CD4-positive, alpha-beta T cell treated with Interleukin-10 for 1 hour (primary cell): Measurements from ENCODE around the gene GRID2.
"Not testable (repeated sequence)": the region's sequence is repeated elsewhere in the genome, so short reads cannot be mapped to it uniquely, and the experiment has no call there.

Source experiments
- DNase-seq: peaks from one replicate; pipeline ENCODE4 v3.0.0-alpha.2; 2020

The GRID2 gene

DNA sequence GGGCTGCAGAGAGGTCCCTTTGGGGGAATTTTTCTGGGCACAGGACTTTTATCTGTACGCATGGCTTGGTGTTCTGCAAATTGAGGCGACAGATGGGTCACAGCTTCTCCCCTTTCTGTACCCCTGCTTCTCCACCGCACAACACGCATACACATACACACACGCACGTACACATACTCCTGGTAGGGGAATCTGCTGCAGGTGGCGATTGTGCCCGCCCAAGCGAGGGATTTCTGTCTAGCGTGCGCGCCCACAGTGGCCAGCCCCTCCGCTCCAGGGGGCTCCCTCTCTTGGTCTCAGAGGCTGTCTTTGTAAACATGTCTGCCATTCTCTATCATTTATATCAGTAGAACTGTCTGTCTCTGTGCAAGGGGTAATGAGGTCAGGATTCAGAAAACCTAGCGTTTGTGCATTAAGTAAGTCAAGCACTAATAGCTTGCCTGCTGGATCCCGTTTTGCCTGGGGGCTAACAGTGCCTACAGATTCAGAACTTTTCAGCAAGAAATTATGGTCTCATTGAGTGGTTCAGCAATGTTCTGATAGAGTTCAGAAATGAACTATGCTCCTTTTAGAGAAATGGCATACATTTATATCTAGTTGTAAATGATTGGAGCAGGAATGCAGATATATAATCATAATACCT, 2.2 kb downstream of the GRID2 start:
- DNase-seq = no peak

DNA sequence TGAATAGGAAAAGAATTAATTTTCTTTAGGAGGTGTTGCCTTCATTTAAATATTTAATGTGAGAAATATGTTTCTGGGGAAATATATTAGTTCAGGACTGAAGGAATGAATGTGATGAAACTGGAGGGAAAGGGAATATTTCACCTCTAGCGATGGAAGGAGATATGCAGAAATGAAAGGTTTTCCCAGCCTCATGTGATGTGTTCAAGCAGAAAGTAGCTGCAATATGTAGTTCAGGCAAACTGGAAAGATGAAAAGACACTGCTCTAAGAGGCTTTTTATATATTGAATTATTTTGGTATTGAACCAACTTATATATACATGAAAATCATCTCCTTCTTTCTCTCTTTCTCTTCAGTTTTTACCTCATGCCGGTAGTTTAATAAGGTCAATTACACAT, 3.4 kb downstream of the GRID2 start:
- no peak for DNase-seq

DNA sequence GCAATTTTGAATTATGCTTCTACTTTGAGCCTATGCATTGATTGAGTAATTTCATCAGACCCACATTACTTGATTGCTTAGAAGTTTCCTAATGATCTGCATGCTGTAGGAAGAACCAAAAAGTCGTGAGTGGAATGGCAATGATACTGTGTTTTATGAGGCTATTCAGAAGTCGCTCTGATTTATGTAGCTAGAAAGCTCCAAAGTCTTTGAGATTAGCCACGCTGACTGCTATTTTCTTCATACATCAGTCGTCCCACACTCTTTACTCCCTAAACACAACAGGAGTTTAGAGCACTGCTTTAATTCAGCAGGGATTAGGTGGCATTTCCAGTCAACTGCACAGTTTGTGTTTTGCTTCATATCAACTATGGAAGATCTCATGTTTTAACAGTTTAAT, 4.1 kb downstream of the GRID2 start:
- no peak for DNase-seq

DNA sequence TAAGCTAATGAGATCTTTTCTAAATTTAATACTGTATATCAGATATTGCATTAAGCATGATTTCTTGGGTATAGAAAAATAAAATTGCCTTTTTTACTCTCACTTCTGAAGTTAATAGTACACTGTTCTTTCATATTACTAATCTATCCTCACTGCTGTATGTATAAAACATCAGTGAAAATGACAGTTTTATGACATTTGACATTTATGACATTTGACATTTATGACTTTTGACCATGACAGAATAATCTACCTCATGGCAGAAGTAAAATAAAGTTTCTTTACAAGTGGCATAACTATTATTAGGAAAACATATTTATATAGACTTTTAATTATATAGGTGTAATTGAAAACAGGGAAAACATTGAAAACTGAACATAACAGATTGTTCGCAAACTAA, 13.3 kb downstream of the GRID2 start:
- no peak for DNase-seq

DNA sequence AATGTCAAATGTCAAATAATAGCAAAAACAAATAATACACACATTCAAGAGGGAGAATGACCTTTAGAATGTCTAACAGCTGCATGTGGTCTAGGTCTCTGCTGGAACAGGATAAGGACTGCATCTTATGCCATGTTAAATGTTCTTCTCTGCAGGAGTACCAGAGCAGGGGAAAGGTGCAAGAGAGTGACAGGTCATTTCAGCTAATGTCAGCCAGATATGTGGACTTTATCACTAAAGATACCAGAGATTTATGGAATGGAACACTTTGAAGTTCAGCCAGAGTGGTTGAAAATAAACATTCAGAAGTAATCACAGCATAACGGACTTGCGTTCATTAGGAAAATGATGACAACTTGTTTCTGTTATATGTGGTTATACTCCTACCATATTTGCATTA, 24.3 kb downstream of the GRID2 start:
- DNase-seq = no peak

DNA sequence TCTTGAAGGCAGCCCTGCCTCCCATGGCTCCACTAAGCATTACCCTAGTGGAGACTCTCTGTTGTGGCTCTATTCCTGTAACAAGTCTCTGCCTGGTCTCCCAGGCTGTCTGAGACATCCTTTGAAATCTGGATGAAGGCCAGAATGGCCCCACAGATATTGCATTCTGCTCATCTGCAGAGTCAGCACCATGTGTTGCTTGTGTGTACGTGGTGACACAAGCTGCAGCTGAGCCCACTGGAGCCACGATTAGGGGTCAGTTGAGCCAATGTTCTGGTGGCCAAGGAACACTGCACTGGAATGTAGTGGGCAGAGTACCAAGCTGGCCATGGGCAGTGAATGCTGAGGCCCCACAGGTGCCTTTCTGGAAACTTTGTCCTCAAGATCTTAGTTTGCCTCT, 29.2 kb downstream of the GRID2 start:
- DNase-seq = no peak

DNA sequence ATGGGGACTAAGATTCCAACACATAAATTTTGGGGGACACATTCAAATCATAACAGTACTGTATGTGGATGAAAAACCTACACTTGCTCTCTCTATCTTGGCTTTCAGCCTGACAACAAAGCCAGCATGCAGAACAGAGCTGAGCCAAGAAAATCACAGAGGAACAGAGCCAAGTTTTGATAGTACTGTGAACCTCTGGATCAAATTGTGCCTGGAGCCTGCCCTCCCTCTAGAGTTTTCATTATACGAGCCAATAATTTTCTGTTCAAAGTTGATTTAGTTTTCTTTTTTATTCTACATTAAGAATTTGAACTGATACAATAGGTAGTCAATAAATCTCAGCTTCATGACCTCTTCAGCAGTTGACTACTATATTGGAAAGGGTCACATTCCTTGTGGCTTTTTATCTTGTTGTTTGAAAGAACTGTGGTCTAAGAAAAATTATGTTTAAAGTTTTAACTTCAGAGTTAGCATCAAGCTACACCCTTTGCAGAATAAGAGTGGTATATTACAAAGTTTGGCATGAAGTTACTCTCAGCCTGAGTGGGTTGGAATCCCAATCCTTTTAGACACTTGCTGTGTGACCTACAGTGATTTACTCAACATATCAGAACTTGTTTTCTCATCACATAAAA, 31.1 kb downstream of the GRID2 start:
- no peak for DNase-seq

DNA sequence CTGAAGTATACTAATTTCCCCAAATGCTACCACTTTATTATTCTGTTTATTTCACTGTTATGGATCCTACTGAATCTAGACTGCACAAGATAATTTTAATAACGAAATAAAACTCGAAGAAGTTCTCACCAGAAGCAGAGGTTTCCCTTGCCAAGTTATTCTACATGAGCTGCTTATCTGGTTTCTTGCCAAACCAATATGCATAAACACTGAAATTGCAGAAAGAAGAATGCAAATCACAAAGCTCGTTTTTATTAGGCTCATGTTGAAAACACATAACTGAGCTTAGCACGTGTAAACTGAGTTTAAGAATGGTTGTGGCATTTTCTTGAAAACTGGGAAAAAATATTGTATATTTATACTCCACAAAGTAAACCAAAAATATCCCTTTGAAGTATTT, 35.9 kb downstream of the GRID2 start:
- no peak for DNase-seq

DNA sequence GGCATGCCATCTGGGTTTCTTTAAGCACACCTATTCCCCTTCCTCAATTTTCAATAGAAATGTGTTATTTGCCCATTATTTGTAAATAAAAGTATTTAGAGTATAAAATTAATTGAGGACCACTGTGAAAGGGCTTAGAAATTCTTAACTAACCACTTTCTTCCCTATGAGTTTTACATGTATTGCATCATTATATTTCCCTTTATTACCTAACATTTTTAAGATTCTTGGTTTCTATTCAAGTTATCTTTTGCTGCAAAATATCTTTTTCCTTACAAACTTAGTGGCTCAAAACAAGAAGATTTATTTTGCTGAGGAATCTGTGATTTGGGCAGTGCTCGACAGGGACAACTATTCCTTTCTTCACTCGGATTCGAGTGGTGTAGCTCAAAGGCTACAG, 40.5 kb downstream of the GRID2 start:
- no peak for DNase-seq

DNA sequence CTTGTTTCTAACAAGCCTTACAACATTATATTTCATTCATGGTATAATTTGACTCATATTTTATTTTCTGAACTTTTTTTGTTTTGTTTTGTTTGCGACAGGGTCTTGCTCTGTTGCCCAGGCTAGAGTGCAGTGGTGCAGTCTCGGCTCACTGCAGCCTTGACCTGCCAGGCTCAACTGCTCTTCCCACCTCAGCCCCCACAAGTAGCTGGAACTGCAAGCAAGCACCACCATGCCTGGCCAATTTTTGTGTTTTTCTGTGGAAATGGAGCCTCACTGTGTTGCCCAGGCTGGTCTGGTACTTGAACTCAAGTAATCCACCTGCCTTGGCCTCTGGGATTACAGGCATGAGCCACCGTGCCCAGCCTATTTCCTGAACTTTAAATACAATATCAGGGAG, 42.5 kb downstream of the GRID2 start:
- DNase-seq = no peak

DNA sequence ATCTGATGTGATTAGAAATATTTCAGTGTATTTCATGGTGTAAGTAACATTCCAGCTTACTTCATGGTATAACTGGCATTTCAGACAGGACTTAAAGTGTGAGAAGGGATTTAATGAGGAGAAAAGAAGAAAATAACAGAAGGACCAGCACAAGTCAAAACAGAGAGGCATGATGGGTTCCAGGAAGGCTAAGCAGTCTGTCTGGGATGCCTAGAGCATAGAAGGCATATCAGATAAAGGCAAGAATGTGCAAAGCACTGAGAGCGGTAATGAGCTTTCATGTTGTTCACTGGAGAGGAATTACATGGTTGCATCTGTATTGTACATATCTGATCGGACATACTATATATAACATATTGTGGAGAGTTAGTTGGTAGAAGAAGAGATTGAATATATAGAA, 54.2 kb downstream of the GRID2 start:
- DNase-seq = no peak

DNA sequence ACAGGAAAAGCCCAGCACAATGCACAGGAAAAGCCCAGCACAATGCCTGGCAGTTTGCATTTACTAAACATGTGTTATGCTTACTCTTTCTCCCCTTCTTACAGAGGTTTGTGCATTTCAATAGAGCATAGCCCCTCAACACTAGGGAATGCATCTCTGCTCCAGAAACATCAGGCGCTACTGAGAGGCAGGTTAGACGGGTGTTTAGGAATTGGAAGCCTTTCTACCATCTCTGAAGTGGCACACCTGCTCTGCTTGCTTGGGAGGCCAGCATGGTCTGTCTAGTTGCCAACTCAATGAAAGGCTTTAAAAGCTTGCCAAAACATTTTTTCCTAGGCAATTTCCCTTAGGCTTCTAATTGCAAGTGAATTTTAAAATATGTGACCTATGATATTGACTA, 55.7 kb downstream of the GRID2 start:
- no peak for DNase-seq

DNA sequence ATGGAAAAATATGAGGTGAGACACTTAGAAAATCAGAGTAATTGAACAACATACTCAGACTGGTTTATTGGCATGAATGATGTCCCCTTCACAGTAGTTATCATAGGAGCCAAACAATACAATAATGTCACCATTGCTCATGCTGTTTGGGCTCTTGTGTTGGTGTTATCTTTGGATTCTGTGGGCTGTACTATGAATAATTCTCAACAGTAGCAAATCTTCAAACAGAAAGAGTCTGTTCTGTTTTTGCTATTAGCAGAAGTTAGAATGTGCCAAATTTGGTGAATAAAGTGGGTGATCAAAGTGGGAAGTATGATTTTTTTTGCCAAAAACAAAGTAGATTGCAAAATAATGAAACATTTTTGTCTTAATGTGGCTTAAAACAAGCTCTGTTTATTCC, 58.3 kb downstream of the GRID2 start:
- no peak for DNase-seq

DNA sequence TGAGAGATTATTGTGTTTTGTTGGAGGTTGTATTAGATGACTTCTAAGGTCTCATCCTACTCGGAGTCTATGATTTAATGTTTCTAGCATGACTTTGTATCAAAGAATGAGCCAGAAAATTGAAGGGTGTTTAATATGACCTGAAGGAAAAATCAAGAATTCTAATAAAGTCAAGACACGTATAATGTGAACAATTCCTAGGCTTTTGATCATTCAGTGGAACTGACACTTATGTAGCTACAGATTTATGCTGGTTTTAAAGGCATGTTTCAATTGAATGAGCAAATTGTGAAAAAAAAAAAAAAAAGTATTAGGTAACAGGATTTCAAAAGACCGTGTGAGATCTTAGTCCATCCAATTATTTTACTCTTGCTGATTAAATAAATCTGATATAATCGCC, 64.9 kb downstream of the GRID2 start:
- DNase-seq = no peak

DNA sequence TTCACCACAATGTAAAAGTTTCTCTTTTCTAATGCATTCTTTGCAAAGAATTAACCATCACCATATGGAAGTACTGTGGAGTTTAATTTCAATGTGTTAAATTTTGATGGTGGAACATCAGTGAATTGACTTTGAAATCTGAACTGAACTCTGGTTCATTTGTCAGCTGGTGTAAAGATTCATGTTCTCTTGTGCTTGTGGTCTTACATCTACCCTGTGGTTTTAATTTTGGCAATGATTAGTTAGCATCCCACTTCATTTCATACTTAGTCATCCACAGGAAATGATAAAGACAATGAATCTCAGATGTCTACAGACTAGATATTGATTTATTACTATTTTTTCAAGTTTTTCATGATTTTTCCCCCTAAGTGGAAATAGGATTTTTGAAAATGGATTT, 77.8 kb downstream of the GRID2 start:
- no peak for DNase-seq

DNA sequence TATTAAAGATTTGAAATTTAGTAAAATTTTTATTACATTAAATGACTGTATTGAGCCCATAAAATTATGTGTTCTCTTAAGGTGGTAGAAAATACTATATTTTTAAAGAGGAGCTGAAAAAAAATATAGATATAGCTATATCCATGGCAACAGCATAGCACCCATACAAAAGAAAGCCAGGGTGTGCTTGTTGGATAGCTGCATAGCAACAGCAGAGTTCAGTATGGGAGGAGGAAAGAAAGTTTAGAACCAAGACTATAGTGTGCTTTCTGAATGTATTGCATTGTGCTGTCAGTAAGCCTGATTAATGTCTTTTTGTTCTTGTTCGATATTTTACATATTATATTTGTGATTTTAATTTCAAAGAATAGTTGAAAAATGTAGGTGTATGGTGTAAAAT, 78.4 kb downstream of the GRID2 start:
- no peak for DNase-seq

DNA sequence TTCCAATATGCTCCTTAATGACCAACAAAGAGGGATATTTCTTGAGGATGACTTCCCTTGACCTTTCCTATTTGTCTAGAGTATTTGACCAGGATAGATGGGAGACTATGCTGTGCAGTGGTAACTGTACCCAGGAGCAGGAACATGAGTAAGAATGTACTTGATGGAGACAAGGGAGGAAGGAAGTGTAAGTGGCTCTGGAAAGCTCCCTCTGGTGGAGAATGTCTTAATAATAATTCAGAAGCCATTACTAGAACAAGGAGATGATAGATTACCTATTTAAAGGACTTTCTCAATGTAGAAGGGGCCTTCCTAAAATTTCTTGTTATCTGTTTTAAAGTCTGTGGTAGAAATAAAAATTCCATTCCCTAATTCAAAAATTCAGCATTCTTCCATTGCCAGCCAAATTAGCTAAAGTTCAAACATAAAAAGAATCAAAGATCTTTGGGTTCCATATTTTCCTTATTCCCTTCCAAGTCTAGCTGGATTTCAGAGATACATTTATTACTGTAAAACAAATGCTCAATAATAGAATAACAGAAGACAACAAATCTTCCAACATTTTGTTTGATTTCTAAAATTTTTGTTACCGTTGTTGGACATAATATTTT, 83.8 kb downstream of the GRID2 start:
- DNase-seq = peak; percentile 3

DNA sequence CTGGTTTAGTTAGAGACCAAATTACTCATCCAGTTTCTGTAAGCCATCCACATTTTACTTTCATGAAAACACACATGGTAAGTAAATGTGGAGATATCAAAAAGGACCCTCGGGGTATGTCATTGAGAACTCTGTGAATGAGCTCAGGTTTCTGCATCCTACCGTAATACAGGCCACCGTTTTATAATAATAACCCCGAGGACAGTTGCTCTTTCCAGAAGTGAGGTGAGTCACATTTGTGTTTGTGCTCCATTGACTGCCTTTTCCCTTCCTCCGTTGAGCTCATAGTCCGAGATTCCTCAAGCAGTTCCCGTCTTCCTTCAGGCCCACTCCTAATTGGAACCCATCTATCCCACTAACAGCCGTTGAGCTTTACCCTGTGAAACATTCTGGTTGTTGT, 95.3 kb downstream of the GRID2 start:
- DNase-seq = no peak

DNA sequence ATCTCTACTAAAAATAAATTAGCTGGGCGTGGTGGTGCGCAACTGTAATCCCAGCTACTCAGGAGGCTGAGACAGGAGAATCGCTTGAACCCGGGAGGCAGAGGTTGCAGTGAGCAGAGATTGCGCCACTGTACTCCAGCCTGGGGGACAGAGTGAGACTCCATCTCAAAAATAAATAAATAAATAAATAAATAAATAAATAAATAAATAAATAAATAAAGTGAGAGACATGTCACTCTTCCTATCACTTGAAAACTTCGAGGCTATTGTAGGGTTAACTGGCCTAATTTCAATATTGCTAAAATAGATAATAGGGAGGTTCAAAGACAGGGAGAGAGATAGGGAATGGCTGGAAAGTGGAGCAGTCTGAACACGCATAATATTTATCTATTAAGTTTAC, 99.8 kb downstream of the GRID2 start:
- not testable (repeated sequence) for DNase-seq

DNA sequence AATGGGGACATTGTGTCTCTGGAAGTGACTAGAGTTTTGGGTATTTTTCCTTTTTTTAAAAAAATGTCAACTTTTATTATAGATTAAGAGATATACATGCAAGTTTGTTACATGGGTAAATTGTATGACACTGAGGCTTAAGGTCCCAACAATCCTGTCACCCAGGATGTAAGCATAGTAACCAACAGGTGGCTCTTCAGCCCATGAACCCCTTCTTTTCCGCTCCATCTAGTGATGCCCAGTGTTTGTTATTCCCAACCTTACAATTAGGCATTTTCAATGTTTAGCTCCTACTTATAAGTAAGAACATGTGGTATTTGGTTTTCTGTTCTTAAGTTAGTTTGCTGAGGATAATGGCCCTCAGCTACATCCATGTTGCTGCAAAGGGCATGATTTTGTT, 102.7 kb downstream of the GRID2 start:
- DNase-seq = no peak

DNA sequence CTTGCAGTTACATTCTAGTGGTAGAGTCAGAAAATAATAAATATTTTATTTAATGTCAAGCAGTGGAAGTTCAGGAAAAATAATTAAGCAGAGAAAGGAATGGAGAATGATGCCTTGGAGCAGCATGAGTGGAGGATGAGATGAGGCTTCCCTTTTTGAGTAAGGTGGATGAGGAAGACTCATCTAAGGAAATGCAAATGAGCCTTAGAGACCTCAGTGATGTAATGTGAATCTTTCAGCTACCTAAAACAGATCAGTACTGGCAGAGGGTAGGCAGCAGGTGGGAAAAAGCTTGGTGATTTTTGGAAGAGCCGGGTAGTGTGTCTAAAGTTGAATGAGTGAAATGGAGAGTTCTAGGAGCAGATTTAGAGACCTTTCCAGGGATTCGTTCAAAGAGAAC, 118.2 kb downstream of the GRID2 start:
- no peak for DNase-seq

DNA sequence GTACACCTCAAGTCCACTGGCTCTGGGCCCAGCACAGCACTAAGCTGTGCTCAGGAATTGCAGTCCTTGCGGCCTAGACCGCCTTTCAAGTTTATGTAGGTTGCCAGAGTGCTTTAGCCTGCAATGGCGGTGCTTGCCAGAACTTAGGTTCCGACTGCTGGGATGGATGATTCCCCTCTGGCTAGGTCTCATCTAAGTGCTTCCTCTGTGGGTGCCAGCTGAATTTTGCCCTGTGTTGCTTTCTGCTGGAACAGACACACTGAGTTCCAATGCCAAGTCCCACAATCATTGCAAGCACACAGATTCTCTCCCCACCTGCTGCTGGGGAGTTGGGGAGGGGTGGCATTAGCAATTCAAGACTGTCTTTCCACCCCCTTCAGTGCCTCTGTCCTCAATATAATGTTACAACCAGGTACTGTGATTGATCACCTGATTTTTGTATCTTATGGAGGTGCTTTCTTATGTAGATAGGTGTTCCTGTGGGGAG, 129.5 kb downstream of the GRID2 start:
- no peak for DNase-seq

DNA sequence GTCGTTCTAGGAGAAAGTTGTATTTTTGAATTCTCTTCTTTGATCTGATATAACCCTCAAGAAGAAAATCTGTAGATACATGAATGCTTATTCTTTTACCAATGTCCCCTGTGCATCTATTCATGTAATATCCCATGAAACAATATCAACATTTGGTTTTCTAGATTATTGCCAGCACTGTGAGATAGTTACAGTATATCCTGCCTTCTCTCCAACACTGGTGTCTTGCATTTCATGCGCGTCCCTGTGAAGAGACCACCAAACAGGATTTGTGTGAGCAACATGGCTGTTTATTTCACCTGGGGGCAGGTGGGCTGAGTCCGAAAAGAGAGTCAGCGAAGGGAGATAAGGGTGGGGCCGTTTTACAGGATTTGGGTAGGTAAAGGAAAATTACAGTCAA, 135.0 kb downstream of the GRID2 start:
- not testable (repeated sequence) for DNase-seq

DNA sequence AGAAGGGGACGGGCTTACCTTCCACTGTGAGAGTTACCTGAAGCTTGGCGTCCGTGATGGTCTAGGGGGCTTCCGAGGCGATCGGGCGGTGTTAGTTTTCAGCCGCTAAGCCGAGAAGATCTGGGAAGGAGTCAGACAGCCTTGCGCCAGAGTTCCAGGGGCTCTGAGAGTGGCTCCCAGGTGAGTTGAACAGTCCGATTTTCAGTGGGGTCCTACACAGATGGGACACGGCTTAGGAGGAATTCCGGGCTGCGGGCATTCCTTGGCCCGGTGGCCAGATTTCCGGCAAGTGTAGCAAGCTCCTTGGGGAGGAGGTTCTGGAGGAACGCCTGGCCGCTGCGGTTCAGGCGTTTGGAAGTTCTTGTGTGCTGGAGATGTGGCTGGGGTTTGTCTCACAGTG, 138.4 kb downstream of the GRID2 start:
- DNase-seq = not testable (repeated sequence)
